GM12865 (cell line): ENCODE data around the gene MAML3.
A peak's percentile ranks its signal among the peaks of the same experiment; 100 is the strongest.

Experiments used
- DNase-seq: peaks from one replicate; pipeline ENCODE4 v3.0.0; 2010; ENCODE audit warnings: low read depth
- H3K4me3 ChIP-seq: 2 replicates; pipeline ENCODE4 v1.5.1; 2011; ENCODE audit warnings: mild to moderate bottlenecking, low read depth, low read length, control low read depth
- TF ChIP-seq, protein P1 (sequence below): IDR thresholded peaks from 2 replicates; pipeline ENCODE4 v1.5.1; 2011; ENCODE audit warnings: low read length, control low read depth, low read depth, inconsistent platforms; ENCODE audit not compliant: insufficient read depth; ENCODE audit errors: missing control alignments

MAML3 gene

DNA sequence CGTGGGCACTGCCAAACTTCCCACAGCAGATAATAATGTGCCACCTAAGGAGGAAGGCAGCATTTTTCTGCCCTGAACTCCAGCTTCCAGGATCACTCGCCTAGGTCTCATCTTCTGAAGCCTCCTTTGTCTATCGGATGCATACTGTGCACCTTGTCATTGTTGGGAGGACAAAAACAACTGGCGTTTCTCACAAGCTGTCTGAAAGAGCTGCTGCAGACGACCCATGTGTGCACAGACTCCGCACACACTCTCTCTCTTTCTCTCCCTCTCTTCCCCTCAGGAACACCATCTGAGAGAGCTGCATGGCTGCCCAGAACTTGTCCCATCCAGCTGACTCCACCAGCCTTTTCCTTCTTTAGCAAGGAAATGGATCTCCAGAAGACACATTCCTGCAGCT is 83.0 kb downstream of the MAML3 start:
- H3K4me3 ChIP-seq, result no peak overlapping the region
- DNase-seq, result no peak
- TF ChIP-seq, protein P1, sequence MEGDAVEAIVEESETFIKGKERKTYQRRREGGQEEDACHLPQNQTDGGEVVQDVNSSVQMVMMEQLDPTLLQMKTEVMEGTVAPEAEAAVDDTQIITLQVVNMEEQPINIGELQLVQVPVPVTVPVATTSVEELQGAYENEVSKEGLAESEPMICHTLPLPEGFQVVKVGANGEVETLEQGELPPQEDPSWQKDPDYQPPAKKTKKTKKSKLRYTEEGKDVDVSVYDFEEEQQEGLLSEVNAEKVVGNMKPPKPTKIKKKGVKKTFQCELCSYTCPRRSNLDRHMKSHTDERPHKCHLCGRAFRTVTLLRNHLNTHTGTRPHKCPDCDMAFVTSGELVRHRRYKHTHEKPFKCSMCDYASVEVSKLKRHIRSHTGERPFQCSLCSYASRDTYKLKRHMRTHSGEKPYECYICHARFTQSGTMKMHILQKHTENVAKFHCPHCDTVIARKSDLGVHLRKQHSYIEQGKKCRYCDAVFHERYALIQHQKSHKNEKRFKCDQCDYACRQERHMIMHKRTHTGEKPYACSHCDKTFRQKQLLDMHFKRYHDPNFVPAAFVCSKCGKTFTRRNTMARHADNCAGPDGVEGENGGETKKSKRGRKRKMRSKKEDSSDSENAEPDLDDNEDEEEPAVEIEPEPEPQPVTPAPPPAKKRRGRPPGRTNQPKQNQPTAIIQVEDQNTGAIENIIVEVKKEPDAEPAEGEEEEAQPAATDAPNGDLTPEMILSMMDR, result no peak

DNA sequence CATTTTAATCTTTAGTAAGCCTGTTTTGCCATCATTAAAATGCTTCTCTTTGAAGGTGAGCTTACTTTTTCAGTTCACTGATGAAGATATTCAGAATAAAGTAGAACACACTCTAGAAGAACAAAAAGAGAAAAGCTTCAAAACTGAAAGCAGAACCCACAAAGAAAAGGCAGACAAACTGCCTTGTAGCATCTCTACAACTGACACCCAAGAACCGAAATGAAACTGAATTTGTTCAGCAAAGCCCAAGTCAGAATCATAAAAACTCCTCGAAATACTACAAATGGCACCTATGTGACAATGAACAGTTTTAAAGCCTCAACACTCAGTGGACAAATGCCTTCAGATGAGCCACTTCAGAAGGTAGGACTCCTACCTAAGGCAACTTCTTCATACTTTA is 83.6 kb downstream of the MAML3 start:
- TF ChIP-seq, protein P1, result no peak
- no peak overlapping the region for H3K4me3 ChIP-seq
- peak; percentile 12 for DNase-seq

DNA sequence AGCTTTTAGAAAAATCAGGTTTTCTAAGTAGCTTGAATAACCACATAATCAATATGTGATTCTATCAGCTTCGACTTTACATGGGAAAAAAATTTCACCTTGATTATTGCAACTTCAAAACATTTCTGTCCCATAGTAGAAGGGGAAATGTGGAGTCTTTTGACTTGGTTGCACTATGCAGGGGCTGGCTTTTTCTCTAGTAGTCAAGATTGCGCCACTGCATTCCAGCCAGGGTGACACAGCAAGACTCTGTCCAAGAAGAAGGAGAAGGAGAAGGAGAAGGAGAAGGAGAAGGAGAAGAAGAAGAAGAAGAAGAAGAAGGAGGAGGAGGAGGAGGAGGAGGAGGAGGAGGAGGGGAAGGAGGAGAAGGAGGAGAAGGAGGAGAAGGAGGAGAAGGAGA is 84.9 kb downstream of the MAML3 start:
- TF ChIP-seq, protein P1, result no peak
- no peak for DNase-seq
- H3K4me3 ChIP-seq, result no peak overlapping the region

DNA sequence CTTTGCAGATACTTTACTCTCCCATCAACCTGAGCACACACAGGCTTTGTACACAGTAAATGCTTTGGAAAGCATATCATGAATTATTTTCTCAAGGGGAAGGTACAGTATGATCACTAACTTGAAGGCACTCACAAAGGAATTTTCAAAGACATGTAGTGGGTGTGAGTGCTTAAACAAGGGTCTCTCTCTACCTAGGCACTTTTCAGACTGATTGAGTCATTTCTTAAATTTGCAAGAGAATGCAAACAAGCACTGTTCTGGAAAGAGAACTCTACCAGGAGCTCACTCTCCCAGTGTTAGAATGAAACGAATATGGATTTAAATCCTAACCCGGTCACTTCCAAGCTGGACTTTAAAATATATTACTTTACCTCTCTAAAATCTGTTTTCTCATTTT is 85.7 kb downstream of the MAML3 start:
- TF ChIP-seq, protein P1, result no peak
- DNase-seq, result no peak
- no peak overlapping the region for H3K4me3 ChIP-seq

DNA sequence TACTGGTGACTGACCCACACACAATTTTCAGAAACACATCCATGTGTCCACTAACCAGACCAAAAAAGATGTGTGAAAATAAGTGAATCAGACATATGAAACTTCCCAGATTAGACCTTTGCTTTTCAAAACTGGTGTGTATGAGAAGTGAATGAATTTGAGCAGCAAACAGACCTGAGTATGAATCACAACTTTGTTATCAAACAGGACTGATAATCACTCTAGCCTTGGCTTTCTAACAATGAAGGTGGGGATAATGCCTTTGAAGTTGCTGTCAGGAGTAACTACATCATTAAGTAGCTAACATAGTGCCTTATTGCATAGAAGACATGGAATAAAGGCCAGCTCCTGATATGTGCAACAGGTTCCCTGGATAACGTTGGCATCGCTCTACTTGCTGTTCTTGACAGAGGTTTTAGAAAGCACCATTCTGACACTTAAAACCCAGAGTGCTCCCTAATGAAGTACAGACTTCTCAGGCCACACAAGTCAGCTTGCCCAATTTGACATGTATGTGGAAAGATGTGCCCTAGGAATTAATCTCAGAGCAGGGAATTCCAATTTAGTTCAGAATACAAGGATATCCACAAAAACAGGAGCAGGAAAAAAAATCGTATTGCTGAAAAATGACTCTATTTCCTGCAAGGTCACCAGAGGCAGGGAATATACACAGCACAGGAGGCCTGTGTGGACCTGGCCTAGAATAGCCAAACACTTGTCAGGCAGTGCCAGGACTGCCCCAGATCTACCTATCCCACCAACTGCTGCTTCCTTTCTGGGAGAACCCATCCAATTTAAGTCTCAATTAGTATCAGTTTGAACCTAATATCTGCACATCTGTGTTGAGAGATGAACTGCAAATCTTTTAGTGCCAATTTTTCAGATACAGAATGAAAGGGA is 87.7 kb downstream of the MAML3 start:
- no peak overlapping the region for H3K4me3 ChIP-seq
- DNase-seq, result no peak
- TF ChIP-seq, protein P1, result no peak

DNA sequence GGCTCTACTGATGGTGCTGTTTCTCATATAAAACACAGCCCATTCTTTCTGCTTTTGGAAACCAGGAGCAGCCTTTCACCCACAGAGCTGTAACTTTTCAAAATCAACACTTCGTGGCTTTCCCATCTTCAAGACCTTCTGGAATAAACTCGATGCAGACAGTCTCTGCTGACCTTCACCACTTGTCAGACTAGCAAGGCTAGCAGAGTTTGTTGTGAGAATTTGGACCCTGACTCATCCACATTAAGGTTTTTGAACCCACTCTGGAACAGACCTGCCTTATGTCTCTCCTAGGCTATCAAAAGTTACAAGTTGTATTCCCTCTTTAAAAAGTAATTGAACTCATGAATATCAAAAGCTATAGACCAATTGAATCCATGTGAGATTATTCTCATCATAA is 88.6 kb downstream of the MAML3 start:
- no peak for DNase-seq
- TF ChIP-seq, protein P1, result no peak

More for the DNA sequence above, 88.6 kb downstream of the MAML3 start:
- H3K4me3 ChIP-seq, result no peak overlapping the region
